Activated T-helper 1 cell treated with anti-CD3 and anti-CD28 coated beads, Interleukin-2, amount 50 U/mL, for 16 hours (primary cell): ENCODE data around the gene KRTAP19-1.

Experiments
- DNase-seq, 2 donors: peaks; one replicate each; pipeline ENCODE4 v3.0.0-alpha.2; 2020; ENCODE audit warnings: low read depth in 1 of 2, low spot score in 1 of 2

The KRTAP19-1 gene

GRCh38 chr21:30430170-30430655, 50.0 kb downstream of the KRTAP19-1 start, which contains the start of gene KRTAP13-4:
TSS of gene KRTAP13-4 (plus strand) at chr21:30430220. CDS start at chr21:30430276, 56 bp downstream.
- DNase-seq = no peak
